ENCODE results near the gene GNL1.

GNL1 gene

GRCh38 chr6:30541515-30542403 is 14.5 kb downstream of the GNL1 start:
- no peaks in the 10 kb centered on the region for H3K9me3 ChIP-seq (ENCODE audit: insufficient read depth, low read length)
- H3K79me2 ChIP-seq (ENCODE audit: insufficient read depth, low read length), result no peaks in the 10 kb centered on the region
- no peaks in the 10 kb centered on the region for H4K20me1 ChIP-seq (ENCODE audit: low read depth, low read length)
- peak overlapping the region; percentile 53 for H2AFZ ChIP-seq (ENCODE audit: low read depth, low read length, severe bottlenecking)
- H3K9ac ChIP-seq (ENCODE audit: low read length), result peak overlapping the region; percentile 28
- H3K27me3 ChIP-seq (ENCODE audit: low read length), result no peaks in the 10 kb centered on the region
- no peaks in the 10 kb centered on the region for H3K36me3 ChIP-seq (ENCODE audit: low read length)
- peaks cover 40% of the 10 kb centered on the region for H3F3A ChIP-seq (ENCODE audit: insufficient read depth)
- H3K4me2 ChIP-seq (ENCODE audit: low read depth, low read length, poor library complexity, severe bottlenecking), result peak overlapping the region; percentile 60
- peak; percentile 100 for TF ChIP-seq CTCF (IDR thresholded peaks at IDR 0.05; ENCODE audit: insufficient read depth, low read length, poor library complexity, severe bottlenecking)
- TF ChIP-seq EZH2phosphoT487 (conservative IDR thresholded peaks at IDR 0.05; ENCODE audit: low read length), result no peak
- H3K9me2 ChIP-seq (replicated peaks; ENCODE audit: insufficient read depth, low read length), result no peaks in the 10 kb centered on the region
- peak overlapping the region; percentile 53 for H3K27ac ChIP-seq (ENCODE audit: low read depth, low read length)
- H3K4me3 ChIP-seq (ENCODE audit: insufficient read depth, low read length, poor library complexity, severe bottlenecking), result peak overlapping the region; percentile 49

GRCh38 chr6:30537931-30538330 is 18.4 kb downstream of the GNL1 start:
- H3K36me3 ChIP-seq (ENCODE audit: low read length), result no peaks in the 10 kb centered on the region
- no peak for TF ChIP-seq EZH2phosphoT487 (conservative IDR thresholded peaks at IDR 0.05; ENCODE audit: low read length)
- no peak for TF ChIP-seq CTCF (IDR thresholded peaks at IDR 0.05; ENCODE audit: insufficient read depth, low read length, poor library complexity, severe bottlenecking)
- no peaks in the 10 kb centered on the region for H3K9me3 ChIP-seq (ENCODE audit: insufficient read depth, low read length)
- no peaks in the 10 kb centered on the region for H4K20me1 ChIP-seq (ENCODE audit: low read depth, low read length)
- no peaks in the 10 kb centered on the region for H3K27me3 ChIP-seq (ENCODE audit: low read length)
- no peak overlapping the region for H2AFZ ChIP-seq (ENCODE audit: low read depth, low read length, severe bottlenecking)
- H3K9ac ChIP-seq (ENCODE audit: low read length), result no peak overlapping the region
- H3K4me3 ChIP-seq (ENCODE audit: insufficient read depth, low read length, poor library complexity, severe bottlenecking), result no peak overlapping the region
- no peaks in the 10 kb centered on the region for H3K9me2 ChIP-seq (replicated peaks; ENCODE audit: insufficient read depth, low read length)
- H3K27ac ChIP-seq (ENCODE audit: low read depth, low read length), result no peak overlapping the region
- H3K79me2 ChIP-seq (ENCODE audit: insufficient read depth, low read length), result no peaks in the 10 kb centered on the region
- H3K4me2 ChIP-seq (ENCODE audit: low read depth, low read length, poor library complexity, severe bottlenecking), result no peak overlapping the region
- H3F3A ChIP-seq (ENCODE audit: insufficient read depth), result peaks cover 16% of the 10 kb centered on the region

- no peaks in the 10 kb centered on the region for H3K9me3 ChIP-seq (ENCODE audit: insufficient read depth, low read length)
Measured at GRCh38 chr6:30533460-30534294, 22.6 kb downstream of the GNL1 start.

More at GRCh38 chr6:30533460-30534294, 22.6 kb downstream of the GNL1 start:
- Histone ChIP-seq H3K9me2 (replicated peaks; ENCODE audit: insufficient read depth, low read length) (no peaks in the 10 kb centered on the region), H3F3A (ENCODE audit: insufficient read depth) (peaks cover 20% of the 10 kb centered on the region), H3K9ac (ENCODE audit: low read length) (no peak overlapping the region), H3K27me3 (ENCODE audit: low read length) (no peaks in the 10 kb centered on the region), H4K20me1 (ENCODE audit: low read depth, low read length) (no peaks in the 10 kb centered on the region), H3K4me3 (ENCODE audit: insufficient read depth, low read length, poor library complexity, severe bottlenecking) (no peak overlapping the region), H3K4me2 (ENCODE audit: low read depth, low read length, poor library complexity, severe bottlenecking) (no peak overlapping the region), H2AFZ (ENCODE audit: low read depth, low read length, severe bottlenecking) (no peak overlapping the region), H3K79me2 (ENCODE audit: insufficient read depth, low read length) (no peaks in the 10 kb centered on the region), H3K27ac (ENCODE audit: low read depth, low read length) (no peak overlapping the region), H3K36me3 (ENCODE audit: low read length) (no peaks in the 10 kb centered on the region)
- TF ChIP-seq CTCF (IDR thresholded peaks at IDR 0.05; ENCODE audit: insufficient read depth, low read length, poor library complexity, severe bottlenecking) (no peak), EZH2phosphoT487 (conservative IDR thresholded peaks at IDR 0.05; ENCODE audit: low read length) (no peak)

Measured in SU-DHL-6 (cell line).